ENCODE results near the gene CRYAB. TPM values are rescaled to one million over a fixed set of nuclear protein-coding genes. Genes with fewer than 3 reads are reported as not detected.
A peak's percentile ranks its signal among the peaks of the same experiment; 100 is the strongest.

CRYAB gene
- total RNA-seq, 1 experiment from 2014 or later, result not detected

DNA sequence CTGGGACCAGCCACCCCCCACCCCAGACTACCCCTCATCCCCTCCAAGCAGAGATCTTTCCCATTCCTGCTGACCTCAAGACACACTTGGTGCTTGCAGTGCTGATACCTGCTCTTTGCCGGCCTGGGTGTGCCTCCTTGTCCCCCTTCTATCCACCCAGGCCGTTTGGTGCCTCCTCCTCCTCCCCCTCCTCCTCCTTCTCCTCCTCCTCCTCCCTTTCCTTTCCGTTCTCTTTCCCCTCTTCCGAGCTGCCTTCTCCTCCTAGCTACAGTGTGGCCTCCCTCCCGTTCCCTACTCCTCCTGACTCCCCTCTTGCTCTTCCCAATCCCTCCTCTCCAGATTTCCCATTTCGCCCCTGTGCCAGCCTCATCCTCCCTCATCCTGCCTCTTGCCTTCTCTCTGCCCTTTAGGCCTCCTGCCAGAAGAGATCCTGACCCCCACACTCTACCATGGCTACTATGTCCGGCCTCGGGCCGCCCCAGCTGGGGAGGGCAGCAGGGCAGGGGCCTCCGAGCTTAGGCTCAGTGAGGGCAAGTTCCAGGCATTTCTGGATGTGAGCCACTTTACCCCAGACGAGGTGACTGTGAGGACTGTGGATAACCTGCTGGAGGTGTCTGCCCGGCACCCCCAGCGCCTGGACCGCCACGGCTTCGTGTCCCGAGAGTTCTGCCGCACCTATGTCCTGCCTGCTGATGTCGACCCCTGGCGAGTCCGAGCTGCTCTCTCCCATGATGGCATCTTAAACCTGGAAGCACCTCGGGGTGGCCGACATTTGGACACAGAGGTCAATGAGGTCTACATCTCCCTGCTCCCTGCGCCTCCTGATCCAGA is 1.7 kb upstream of the CRYAB start:
- Histone ChIP-seq H3K4me2 (ENCODE audit: low read length) (no peak overlapping the region), H3K27me3 (ENCODE audit: low read length) (no peaks in the 10 kb centered on the region), H3K9ac (ENCODE audit: low read length) (no peak overlapping the region), H3K79me2 (ENCODE audit: low read length) (no peaks in the 10 kb centered on the region), H3K36me3 (ENCODE audit: low read depth, low read length) (no peaks in the 10 kb centered on the region), H3K9me2 (replicated peaks; ENCODE audit: low read length) (no peaks in the 10 kb centered on the region), H3K9me3 (ENCODE audit: low read length) (no peaks in the 10 kb centered on the region), H4K20me1 (ENCODE audit: low read length) (no peaks in the 10 kb centered on the region), H3K4me1 (ENCODE audit: insufficient read depth, low read length) (peaks cover 9% of the 10 kb centered on the region), H2AFZ (ENCODE audit: low read length) (no peak overlapping the region), H3K27ac (ENCODE audit: low read length) (no peak overlapping the region), H3K4me3 (ENCODE audit: low read length) (no peak overlapping the region), H3F3A (ENCODE audit: low read length, unreplicated experiment) (no peaks in the 10 kb centered on the region)
- TF ChIP-seq EZH2 (IDR thresholded peaks at IDR 0.05; ENCODE audit: low read length, unreplicated experiment) (no peak), EZH2phosphoT487 (IDR thresholded peaks at IDR 0.05; ENCODE audit: borderline replicate concordance, low read length) (no peak)
- TF ChIP-seq, protein P1, sequence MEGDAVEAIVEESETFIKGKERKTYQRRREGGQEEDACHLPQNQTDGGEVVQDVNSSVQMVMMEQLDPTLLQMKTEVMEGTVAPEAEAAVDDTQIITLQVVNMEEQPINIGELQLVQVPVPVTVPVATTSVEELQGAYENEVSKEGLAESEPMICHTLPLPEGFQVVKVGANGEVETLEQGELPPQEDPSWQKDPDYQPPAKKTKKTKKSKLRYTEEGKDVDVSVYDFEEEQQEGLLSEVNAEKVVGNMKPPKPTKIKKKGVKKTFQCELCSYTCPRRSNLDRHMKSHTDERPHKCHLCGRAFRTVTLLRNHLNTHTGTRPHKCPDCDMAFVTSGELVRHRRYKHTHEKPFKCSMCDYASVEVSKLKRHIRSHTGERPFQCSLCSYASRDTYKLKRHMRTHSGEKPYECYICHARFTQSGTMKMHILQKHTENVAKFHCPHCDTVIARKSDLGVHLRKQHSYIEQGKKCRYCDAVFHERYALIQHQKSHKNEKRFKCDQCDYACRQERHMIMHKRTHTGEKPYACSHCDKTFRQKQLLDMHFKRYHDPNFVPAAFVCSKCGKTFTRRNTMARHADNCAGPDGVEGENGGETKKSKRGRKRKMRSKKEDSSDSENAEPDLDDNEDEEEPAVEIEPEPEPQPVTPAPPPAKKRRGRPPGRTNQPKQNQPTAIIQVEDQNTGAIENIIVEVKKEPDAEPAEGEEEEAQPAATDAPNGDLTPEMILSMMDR (conservative IDR thresholded peaks at IDR 0.05; ENCODE audit: low read depth, low read length), result no peak
- DNase-seq (no peak), ATAC-seq (no peak)
- intact Hi-C loops (cut with micrococcal nuclease), result no loop called here
- POLR2A ChIA-PET (ENCODE audit: unreplicated experiment), result no interaction called here
- no TSS peak for BruUV-seq (replicated peaks)
- CTCF ChIA-PET, result no interaction called here

DNA sequence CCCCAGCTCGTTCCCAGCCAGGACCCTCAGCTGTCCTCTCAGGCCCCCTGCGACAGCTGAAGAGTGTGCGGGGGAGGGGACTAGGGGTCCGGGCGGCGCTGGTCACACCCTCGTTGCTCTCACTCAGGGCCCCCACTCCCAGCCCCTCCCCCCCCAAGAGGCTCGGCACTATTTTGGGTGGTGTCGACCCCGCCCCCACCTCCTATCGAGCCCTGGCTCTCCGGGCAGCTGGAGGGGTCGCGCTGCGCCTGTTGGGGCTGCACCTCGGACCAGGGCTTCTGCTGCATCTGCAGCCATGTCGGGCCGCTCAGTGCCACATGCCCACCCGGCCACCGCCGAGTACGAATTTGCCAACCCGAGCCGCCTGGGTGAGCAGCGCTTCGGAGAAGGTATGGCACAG is 965 bp upstream of the CRYAB start, which contains the start of gene HSPB2:
TSS of gene HSPB2 (plus strand) at position 200 of the 400 bp plus-strand sequence. CDS start at position 296, 96 bp downstream.
- intact Hi-C loops (cut with micrococcal nuclease), result no loop called here
- H2AFZ ChIP-seq (ENCODE audit: low read length), result peak within 1 kb of the TSS; percentile 69

More for the DNA sequence above, 965 bp upstream of the CRYAB start, which contains the start of gene HSPB2:
- Histone ChIP-seq H3K27ac (ENCODE audit: low read length) (no peak within 1 kb of the TSS), H3K27me3 (ENCODE audit: low read length) (no peaks in the 10 kb centered on the region), H3K36me3 (ENCODE audit: low read depth, low read length) (no peaks in the 10 kb centered on the region), H3K9me3 (ENCODE audit: low read length) (no peaks in the 10 kb centered on the region), H3K9ac (ENCODE audit: low read length) (no peak within 1 kb of the TSS), H3K4me2 (ENCODE audit: low read length) (peak within 1 kb of the TSS; percentile 54), H3K4me1 (ENCODE audit: insufficient read depth, low read length) (peaks cover 6% of the 10 kb centered on the region), H4K20me1 (ENCODE audit: low read length) (no peaks in the 10 kb centered on the region), H3F3A (ENCODE audit: low read length, unreplicated experiment) (no peaks in the 10 kb centered on the region), H3K79me2 (ENCODE audit: low read length) (no peaks in the 10 kb centered on the region), H3K9me2 (replicated peaks; ENCODE audit: low read length) (no peaks in the 10 kb centered on the region), H3K4me3 (ENCODE audit: low read length) (no peak within 1 kb of the TSS)
- ATAC-seq, result no peak
- BruUV-seq (replicated peaks), result no TSS peak
- ChIA-PET CTCF (no interaction called here), POLR2A (ENCODE audit: unreplicated experiment) (no interaction called here)
- no peak for DNase-seq
- TF ChIP-seq EZH2 (IDR thresholded peaks at IDR 0.05; ENCODE audit: low read length, unreplicated experiment), result no peak
- TF ChIP-seq, protein P1 (conservative IDR thresholded peaks at IDR 0.05; ENCODE audit: low read depth, low read length), result no peak
- no peak for TF ChIP-seq EZH2phosphoT487 (IDR thresholded peaks at IDR 0.05; ENCODE audit: borderline replicate concordance, low read length)

Measured in PC-3 (cell line).